ENCODE results near the gene PECR.
"Not testable (repeated sequence)": the region's sequence is repeated elsewhere in the genome, so short reads cannot be mapped to it uniquely, and the experiment has no call there.

The PECR gene

GRCh38 chr2:216103213-216103612 lies 21.6 kb upstream of the PECR start:
- no peak for DNase-seq

- no peak for DNase-seq
These were observed 19.5 kb upstream of the PECR start for GRCh38 chr2:216101109-216101508.

- DNase-seq = no peak
These were observed 17.1 kb upstream of the PECR start for GRCh38 chr2:216098421-216099334.

- no peak for DNase-seq
These were observed 13.1 kb upstream of the PECR start for GRCh38 chr2:216094701-216095100.

GRCh38 chr2:216092646-216093045 lies 11.0 kb upstream of the PECR start:
- DNase-seq = no peak

GRCh38 chr2:216090369-216090786 lies 8.8 kb upstream of the PECR start:
- DNase-seq = no peak

GRCh38 chr2:216086207-216086893 lies 4.7 kb upstream of the PECR start:
- DNase-seq = no peak

- no peak for DNase-seq
These were observed 2.9 kb upstream of the PECR start for GRCh38 chr2:216084547-216084946.

GRCh38 chr2:216083464-216084281 lies 2.1 kb upstream of the PECR start:
- DNase-seq = no peak

- DNase-seq = no peak
These were observed 1.2 kb upstream of the PECR start for GRCh38 chr2:216082805-216083204.

GRCh38 chr2:216082117-216082711 lies 605 bp upstream of the PECR start:
- DNase-seq = no peak

GRCh38 chr2:216081012-216081411 lies 597 bp downstream of the PECR start:
- DNase-seq = no peak

- not testable (repeated sequence) for DNase-seq
These were observed 1.6 kb downstream of the PECR start for GRCh38 chr2:216080048-216080447.

- no peak for DNase-seq
These were observed 2.8 kb downstream of the PECR start for GRCh38 chr2:216078776-216079175.

- no peak for DNase-seq
These were observed 5.8 kb downstream of the PECR start for GRCh38 chr2:216075510-216076485.

- DNase-seq = no peak
These were observed 6.8 kb downstream of the PECR start for GRCh38 chr2:216074794-216075193.

- DNase-seq = no peak
These were observed 7.2 kb downstream of the PECR start for GRCh38 chr2:216074380-216074779.

GRCh38 chr2:216073773-216074172 lies 7.8 kb downstream of the PECR start:
- DNase-seq = no peak

GRCh38 chr2:216072473-216072872 lies 9.1 kb downstream of the PECR start:
- DNase-seq = no peak

- no peak for DNase-seq
These were observed 10.3 kb downstream of the PECR start for GRCh38 chr2:216071111-216071851.

GRCh38 chr2:216070195-216070594 lies 11.4 kb downstream of the PECR start:
- DNase-seq = no peak

All from activated naive CD4-positive, alpha-beta T cell treated with anti-CD3 and anti-CD28 coated beads, Interleukin-2, amount 50 U/mL, for 16 hours (primary cell).